WTC11 (cell line): ENCODE measurements around the gene SIGLEC7.

ENCODE experiments used
- CBFB ChIP-seq: sonication (generic); formaldehyde crosslinking; IDR thresholded peaks from 2 replicates; pipeline ENCODE4 v1.8.1; 2022; ENCODE audit warnings: mild to moderate bottlenecking, low read depth, missing genetic modification reagents
- ETV6 ChIP-seq: sonication (generic); formaldehyde crosslinking; IDR thresholded peaks from 2 replicates; pipeline ENCODE4 v1.8.1; 2022; ENCODE audit warnings: mild to moderate bottlenecking, missing genetic modification reagents
- MYBL2 ChIP-seq: sonication (generic); formaldehyde crosslinking; IDR thresholded peaks from 2 replicates; pipeline ENCODE4 v1.8.1; 2023; ENCODE audit warnings: mild to moderate bottlenecking, moderate library complexity, missing genetic modification reagents
- TEAD1 ChIP-seq: sonication (generic); formaldehyde crosslinking; IDR thresholded peaks from 2 replicates; pipeline ENCODE4 v1.8.0; 2022; ENCODE audit warnings: mild to moderate bottlenecking, missing genetic modification reagents
- ZNF416 ChIP-seq: fragments of 250-450 bp; sonication (Bioruptor Pico); IDR thresholded peaks from 2 replicates; pipeline ENCODE4 v1.9.0; 2021; ENCODE audit warnings: mild to moderate bottlenecking, inconsistent platforms
- TF ChIP-seq, protein P1 (sequence below): fragments of 200-600 bp; IDR thresholded peaks from 2 replicates; pipeline ENCODE4 v1.8.0; 2022; ENCODE audit warnings: antibody characterized with exemption
- TF ChIP-seq, protein P2 (sequence below): sonication (generic); formaldehyde crosslinking; conservative IDR thresholded peaks from 2 replicates; pipeline ENCODE4 v1.8.1; 2023; ENCODE audit warnings: mild to moderate bottlenecking, low read depth, missing genetic modification reagents, moderate library complexity
- TF ChIP-seq, protein P3 (sequence below): sonication (generic); formaldehyde crosslinking; IDR thresholded peaks from 2 replicates; pipeline ENCODE4 v1.8.1; 2023; ENCODE audit warnings: mild to moderate bottlenecking, missing genetic modification reagents
- TF ChIP-seq, protein P4 (sequence below): sonication (generic); formaldehyde crosslinking; IDR thresholded peaks from 2 replicates; pipeline ENCODE4 v1.8.1; 2022; ENCODE audit warnings: low read depth, mild to moderate bottlenecking, moderate library complexity, missing genetic modification reagents, borderline replicate concordance
- TF ChIP-seq, protein P5 (sequence below): sonication (generic); formaldehyde crosslinking; IDR thresholded peaks from 2 replicates; pipeline ENCODE4 v1.8.1; 2023; ENCODE audit warnings: mild to moderate bottlenecking, missing genetic modification reagents, moderate library complexity

DNA sequence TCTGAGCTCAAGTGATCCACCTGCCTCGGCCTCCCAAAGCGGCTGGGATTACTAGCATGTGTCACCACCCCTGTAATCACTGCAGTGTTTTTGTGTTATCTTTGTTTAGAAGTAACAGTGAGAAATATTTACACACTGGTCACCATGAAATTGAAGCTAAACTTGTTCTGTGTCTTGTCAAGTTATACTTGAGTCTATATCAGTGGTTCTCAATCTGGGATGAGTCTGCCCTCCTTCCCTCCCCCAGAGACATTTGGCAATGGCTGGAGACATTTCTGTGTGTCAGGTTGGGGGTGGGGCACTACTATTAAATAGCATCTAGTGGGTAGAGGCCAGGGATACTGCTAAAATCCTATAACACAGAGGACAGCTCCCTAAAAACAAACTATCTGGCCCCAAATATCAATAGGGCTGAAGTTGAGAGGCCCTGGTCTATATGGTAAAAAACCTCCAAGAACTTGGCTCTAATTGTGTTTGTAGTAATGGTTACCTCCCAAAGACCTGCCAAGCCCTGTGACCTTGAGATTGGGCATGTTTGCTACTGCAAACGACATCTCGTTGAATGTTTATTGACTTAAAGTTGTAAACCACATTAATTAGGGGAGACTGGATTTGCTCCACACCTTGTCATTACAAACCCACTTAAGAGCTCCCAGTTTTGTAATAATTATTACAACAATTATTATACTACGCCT, 40.8 kb upstream of the SIGLEC7 start:
- no peak for TF ChIP-seq TEAD1 (CRISPR knock-in tag)
- TF ChIP-seq, protein P1, sequence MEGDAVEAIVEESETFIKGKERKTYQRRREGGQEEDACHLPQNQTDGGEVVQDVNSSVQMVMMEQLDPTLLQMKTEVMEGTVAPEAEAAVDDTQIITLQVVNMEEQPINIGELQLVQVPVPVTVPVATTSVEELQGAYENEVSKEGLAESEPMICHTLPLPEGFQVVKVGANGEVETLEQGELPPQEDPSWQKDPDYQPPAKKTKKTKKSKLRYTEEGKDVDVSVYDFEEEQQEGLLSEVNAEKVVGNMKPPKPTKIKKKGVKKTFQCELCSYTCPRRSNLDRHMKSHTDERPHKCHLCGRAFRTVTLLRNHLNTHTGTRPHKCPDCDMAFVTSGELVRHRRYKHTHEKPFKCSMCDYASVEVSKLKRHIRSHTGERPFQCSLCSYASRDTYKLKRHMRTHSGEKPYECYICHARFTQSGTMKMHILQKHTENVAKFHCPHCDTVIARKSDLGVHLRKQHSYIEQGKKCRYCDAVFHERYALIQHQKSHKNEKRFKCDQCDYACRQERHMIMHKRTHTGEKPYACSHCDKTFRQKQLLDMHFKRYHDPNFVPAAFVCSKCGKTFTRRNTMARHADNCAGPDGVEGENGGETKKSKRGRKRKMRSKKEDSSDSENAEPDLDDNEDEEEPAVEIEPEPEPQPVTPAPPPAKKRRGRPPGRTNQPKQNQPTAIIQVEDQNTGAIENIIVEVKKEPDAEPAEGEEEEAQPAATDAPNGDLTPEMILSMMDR, result no peak
- TF ChIP-seq CBFB (CRISPR knock-in tag), result no peak
- no peak for TF ChIP-seq MYBL2 (CRISPR knock-in tag)
- TF ChIP-seq, protein P2, sequence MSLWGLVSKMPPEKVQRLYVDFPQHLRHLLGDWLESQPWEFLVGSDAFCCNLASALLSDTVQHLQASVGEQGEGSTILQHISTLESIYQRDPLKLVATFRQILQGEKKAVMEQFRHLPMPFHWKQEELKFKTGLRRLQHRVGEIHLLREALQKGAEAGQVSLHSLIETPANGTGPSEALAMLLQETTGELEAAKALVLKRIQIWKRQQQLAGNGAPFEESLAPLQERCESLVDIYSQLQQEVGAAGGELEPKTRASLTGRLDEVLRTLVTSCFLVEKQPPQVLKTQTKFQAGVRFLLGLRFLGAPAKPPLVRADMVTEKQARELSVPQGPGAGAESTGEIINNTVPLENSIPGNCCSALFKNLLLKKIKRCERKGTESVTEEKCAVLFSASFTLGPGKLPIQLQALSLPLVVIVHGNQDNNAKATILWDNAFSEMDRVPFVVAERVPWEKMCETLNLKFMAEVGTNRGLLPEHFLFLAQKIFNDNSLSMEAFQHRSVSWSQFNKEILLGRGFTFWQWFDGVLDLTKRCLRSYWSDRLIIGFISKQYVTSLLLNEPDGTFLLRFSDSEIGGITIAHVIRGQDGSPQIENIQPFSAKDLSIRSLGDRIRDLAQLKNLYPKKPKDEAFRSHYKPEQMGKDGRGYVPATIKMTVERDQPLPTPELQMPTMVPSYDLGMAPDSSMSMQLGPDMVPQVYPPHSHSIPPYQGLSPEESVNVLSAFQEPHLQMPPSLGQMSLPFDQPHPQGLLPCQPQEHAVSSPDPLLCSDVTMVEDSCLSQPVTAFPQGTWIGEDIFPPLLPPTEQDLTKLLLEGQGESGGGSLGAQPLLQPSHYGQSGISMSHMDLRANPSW, result no peak
- TF ChIP-seq, protein P3, sequence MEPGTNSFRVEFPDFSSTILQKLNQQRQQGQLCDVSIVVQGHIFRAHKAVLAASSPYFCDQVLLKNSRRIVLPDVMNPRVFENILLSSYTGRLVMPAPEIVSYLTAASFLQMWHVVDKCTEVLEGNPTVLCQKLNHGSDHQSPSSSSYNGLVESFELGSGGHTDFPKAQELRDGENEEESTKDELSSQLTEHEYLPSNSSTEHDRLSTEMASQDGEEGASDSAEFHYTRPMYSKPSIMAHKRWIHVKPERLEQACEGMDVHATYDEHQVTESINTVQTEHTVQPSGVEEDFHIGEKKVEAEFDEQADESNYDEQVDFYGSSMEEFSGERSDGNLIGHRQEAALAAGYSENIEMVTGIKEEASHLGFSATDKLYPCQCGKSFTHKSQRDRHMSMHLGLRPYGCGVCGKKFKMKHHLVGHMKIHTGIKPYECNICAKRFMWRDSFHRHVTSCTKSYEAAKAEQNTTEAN (CRISPR knock-in tag), result no peak
- no peak for TF ChIP-seq ETV6 (CRISPR knock-in tag)
- TF ChIP-seq, protein P4, sequence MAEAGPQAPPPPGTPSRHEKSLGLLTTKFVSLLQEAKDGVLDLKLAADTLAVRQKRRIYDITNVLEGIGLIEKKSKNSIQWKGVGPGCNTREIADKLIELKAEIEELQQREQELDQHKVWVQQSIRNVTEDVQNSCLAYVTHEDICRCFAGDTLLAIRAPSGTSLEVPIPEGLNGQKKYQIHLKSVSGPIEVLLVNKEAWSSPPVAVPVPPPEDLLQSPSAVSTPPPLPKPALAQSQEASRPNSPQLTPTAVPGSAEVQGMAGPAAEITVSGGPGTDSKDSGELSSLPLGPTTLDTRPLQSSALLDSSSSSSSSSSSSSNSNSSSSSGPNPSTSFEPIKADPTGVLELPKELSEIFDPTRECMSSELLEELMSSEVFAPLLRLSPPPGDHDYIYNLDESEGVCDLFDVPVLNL (CRISPR knock-in tag), result no peak
- TF ChIP-seq ZNF416 (CRISPR knock-in tag), result no peak
- TF ChIP-seq, protein P5, sequence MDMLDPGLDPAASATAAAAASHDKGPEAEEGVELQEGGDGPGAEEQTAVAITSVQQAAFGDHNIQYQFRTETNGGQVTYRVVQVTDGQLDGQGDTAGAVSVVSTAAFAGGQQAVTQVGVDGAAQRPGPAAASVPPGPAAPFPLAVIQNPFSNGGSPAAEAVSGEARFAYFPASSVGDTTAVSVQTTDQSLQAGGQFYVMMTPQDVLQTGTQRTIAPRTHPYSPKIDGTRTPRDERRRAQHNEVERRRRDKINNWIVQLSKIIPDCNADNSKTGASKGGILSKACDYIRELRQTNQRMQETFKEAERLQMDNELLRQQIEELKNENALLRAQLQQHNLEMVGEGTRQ, result no peak
